ENCODE results near the gene CARS1. TPM values are rescaled to one million over a fixed set of nuclear protein-coding genes. Genes with fewer than 3 reads are reported as not detected.

Gene CARS1
- total and polyA plus RNA-seq, 10 of the 15 experiments (the other 5 are each of a cell fraction or from before 2014, with no cell fraction given), result 7.8 to 60.6 (median 45.7) TPM

DNA sequence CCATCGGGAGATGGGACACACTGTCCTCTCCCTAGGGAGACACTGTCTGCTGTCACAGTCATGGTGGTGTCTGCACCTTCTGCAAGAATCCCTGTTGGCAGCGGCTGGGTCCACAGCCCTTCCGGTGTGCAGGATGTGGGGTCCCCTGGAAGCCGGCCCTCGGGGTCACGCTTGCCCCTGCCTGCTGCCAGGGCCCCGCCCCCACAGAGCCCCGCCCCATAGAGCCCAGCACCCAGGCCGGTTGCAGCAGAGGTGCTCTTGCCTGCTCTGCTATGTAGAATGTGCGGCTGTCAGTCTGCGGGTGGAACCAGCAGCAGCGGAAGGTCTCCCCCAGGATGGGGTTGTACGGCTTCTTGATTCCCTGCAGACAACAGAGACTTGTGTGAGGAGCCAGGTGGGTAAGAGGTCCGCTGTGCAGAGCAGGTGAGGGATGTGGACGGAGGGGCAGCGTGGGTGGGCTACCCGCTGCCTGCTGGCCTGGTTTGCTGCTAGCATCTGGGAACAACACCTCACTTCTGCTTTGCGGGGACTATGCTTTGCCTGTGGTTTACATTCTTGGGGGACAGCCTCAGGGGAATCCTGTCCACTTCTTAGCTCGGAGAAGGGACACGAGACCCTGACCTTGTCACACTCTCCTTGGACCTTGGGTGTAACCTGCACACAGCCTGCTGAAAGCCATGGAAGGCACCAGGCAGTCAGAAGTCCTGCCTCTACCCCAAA is 44.9 kb upstream of the CARS1 start:
- Histone ChIP-seq H3K79me2 (ENCODE audit: control insufficient read depth, insufficient read depth, low read length) (no peaks in the 10 kb centered on the region), H4K20me1 (ENCODE audit: control insufficient read depth, insufficient read depth) (no peaks in the 10 kb centered on the region), H3K27me3 (replicated peaks in 1 of 2; ENCODE audit: control insufficient read depth in 2 of 2, insufficient read depth in 2 of 2, low read length in 1 of 2) (no peaks in the 10 kb centered on the region; a peak in 1 of 4 replicates), H2AFZ (ENCODE audit: control insufficient read depth, low read depth, low read length) (no peak overlapping the region), H3K4me2 (ENCODE audit: control insufficient read depth, insufficient read depth) (no peak overlapping the region), H3K9ac (ENCODE audit: control insufficient read depth, insufficient read depth, low read length) (no peak overlapping the region), H3K27ac (ENCODE audit: control insufficient read depth, insufficient read depth) (no peak overlapping the region), H3K36me3 (ENCODE audit: control insufficient read depth in 2 of 2, insufficient read depth in 2 of 2, low read length in 1 of 2) (no peaks in the 10 kb centered on the region), H3K9me3 (replicated peaks; ENCODE audit: control insufficient read depth, insufficient read depth, low read length) (no peaks in the 10 kb centered on the region), H3K4me3 (no peak overlapping the region), H3K4me1 (ENCODE audit: control insufficient read depth, insufficient read depth, low read length) (no peaks in the 10 kb centered on the region)
- 37% methylated on average over 17 of the region's 20 CpGs for WGBS (ENCODE audit: insufficient coverage, insufficient replicate concordance, low lambda C conversion rate, missing lambda C conversion rate)
- FAIRE-seq (no peak), DNase-seq (ENCODE audit: low read depth, low spot score) (no peak), ATAC-seq (no peak)
- no TSS peak for BruUV-seq (replicated peaks)
- in situ Hi-C loops (cut with MboI), result no loop called here
- CTCF ChIA-PET, result no interaction called here
- RAD21 ChIA-PET (ENCODE audit: unreplicated experiment), result no interaction called here
- POLR2A ChIA-PET, result no interaction called here
- TF ChIP-seq EP300 (IDR thresholded peaks at IDR 0.05; ENCODE audit: borderline replicate concordance in 1 of 2, control insufficient read depth in 1 of 2, low read depth in 2 of 2, low read length in 2 of 2) (no peak), KAT2A (conservative IDR thresholded peaks at IDR 0.05; ENCODE audit: control insufficient read depth, low read depth, low read length) (no peak), YY1 (IDR thresholded peaks at IDR 0.05; ENCODE audit: low read depth, low read length) (no peak), KLF5 (IDR thresholded peaks at IDR 0.05; ENCODE audit: partially characterized antibody) (no peak), NFYA (IDR thresholded peaks at IDR 0.05; ENCODE audit: borderline replicate concordance, low read depth, low read length) (no peak), GABPA (IDR thresholded peaks at IDR 0.05; ENCODE audit: low read depth) (no peak)
- TF ChIP-seq, protein P1, sequence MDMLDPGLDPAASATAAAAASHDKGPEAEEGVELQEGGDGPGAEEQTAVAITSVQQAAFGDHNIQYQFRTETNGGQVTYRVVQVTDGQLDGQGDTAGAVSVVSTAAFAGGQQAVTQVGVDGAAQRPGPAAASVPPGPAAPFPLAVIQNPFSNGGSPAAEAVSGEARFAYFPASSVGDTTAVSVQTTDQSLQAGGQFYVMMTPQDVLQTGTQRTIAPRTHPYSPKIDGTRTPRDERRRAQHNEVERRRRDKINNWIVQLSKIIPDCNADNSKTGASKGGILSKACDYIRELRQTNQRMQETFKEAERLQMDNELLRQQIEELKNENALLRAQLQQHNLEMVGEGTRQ (IDR thresholded peaks at IDR 0.05; ENCODE audit: borderline replicate concordance, low read depth, low read length), result no peak
- SMC1A ChIA-PET (ENCODE audit: uncharacterized antibody, unreplicated experiment), result no interaction called here
- intact Hi-C loops (cut with micrococcal nuclease; ENCODE audit: unreplicated experiment), result no loop called here

Data from GM12878 (cell line).